HEK293 (cell line): Measurements from ENCODE around the gene ARSB.

ENCODE experiments used
- CTCF ChIA-PET: fragments of 350-600 bp; formaldehyde crosslinking; extraction: SDS; loops from one replicate; lab custom pipeline; 2021; ENCODE audit warnings: antibody characterized with exemption; lab: Yijun Ruan, JAX
- POLR2A ChIA-PET: fragments of 300-600 bp; formaldehyde crosslinking; extraction: SDS; loops from one replicate; lab custom pipeline; 2020; ENCODE audit warnings: antibody characterized with exemption, inconsistent platforms; lab: Yijun Ruan, JAX
- H3K27ac ChIP-seq: fragments of 200-500 bp; sonication (Bioruptor generic); 2 replicates; pipeline ENCODE4 v1.5.1; 2014; ENCODE audit warnings: low read depth, low read length, control low read depth, inconsistent platforms; ENCODE audit errors: extremely low read depth
- H3K36me3 ChIP-seq, 2 experiments: fragments of 200-500 bp in 1 of 2; sonication (Bioruptor generic) in 1 of 2; 1 replicate in 1 of 2; 2 replicates in 1 of 2; pipeline ENCODE4 v1.5.1; 2014 to 2017; ENCODE audit warnings: inconsistent platforms in 2 of 2, low read length in 2 of 2; ENCODE audit not compliant: control insufficient read depth in 2 of 2, insufficient read depth in 1 of 2
- H3K4me1 ChIP-seq: fragments of 200-500 bp; sonication (Bioruptor generic); 2 replicates; pipeline ENCODE4 v1.5.1; 2014; ENCODE audit warnings: mild to moderate bottlenecking, low read length, inconsistent platforms; ENCODE audit not compliant: control insufficient read depth, insufficient read depth
- H3K4me3 ChIP-seq: 2 replicates; pipeline ENCODE4 v1.5.1; 2011; ENCODE audit warnings: low read depth, mild to moderate bottlenecking, control low read depth, low read length, moderate library complexity
- H3K9me3 ChIP-seq: fragments of 200-500 bp; sonication (Bioruptor generic); 2 replicates; pipeline ENCODE4 v1.5.1; 2014; ENCODE audit warnings: low read depth, low read length, inconsistent platforms; ENCODE audit not compliant: control insufficient read depth, insufficient read depth
- KLF10 ChIP-seq: fragments of 450-650 bp; IDR thresholded peaks from 2 replicates; pipeline ENCODE4 v1.5.1; 2018; ENCODE audit warnings: missing biosample characterization, mild to moderate bottlenecking, missing genetic modification characterization
- WT1 ChIP-seq: fragments of 450-650 bp; formaldehyde crosslinking; IDR thresholded peaks from 2 replicates; pipeline ENCODE4 v1.5.1; 2016; ENCODE audit warnings: missing biosample characterization, missing genetic modification characterization
- ZBTB10 ChIP-seq: fragments of 450-650 bp; formaldehyde crosslinking; IDR thresholded peaks from 2 replicates; pipeline ENCODE4 v1.5.1; 2016; ENCODE audit warnings: missing biosample characterization, missing genetic modification characterization
- ZNF112 ChIP-seq: fragments of 450-650 bp; formaldehyde crosslinking; IDR thresholded peaks from 2 replicates; pipeline ENCODE4 v1.5.0; 2017; ENCODE audit warnings: missing biosample characterization, missing genetic modification characterization
- ZNF121 ChIP-seq: fragments of 450-650 bp; formaldehyde crosslinking; IDR thresholded peaks from 2 replicates; pipeline ENCODE4 v1.5.1; 2016; ENCODE audit warnings: missing biosample characterization, missing genetic modification characterization
- ZNF157 ChIP-seq: fragments of 450-650 bp; formaldehyde crosslinking; IDR thresholded peaks from 2 replicates; pipeline ENCODE4 v1.5.1; 2016; ENCODE audit warnings: missing biosample characterization, missing genetic modification characterization
- ZNF211 ChIP-seq: fragments of 450-650 bp; formaldehyde crosslinking; IDR thresholded peaks from 2 replicates; pipeline ENCODE4 v1.5.1; 2016; ENCODE audit warnings: low read depth, missing biosample characterization, missing genetic modification characterization
- ZNF354C ChIP-seq: fragments of 450-650 bp; formaldehyde crosslinking; IDR thresholded peaks from 2 replicates; pipeline ENCODE4 v1.5.1; 2016; ENCODE audit warnings: missing biosample characterization, missing genetic modification characterization, low read depth, borderline replicate concordance
- ZNF510 ChIP-seq: fragments of 450-650 bp; formaldehyde crosslinking; IDR thresholded peaks from 2 replicates; pipeline ENCODE4 v1.5.1; 2018; ENCODE audit warnings: mild to moderate bottlenecking, missing genetic modification characterization, missing biosample characterization; ENCODE audit not compliant: insufficient replicate concordance
- ZNF555 ChIP-seq: fragments of 450-650 bp; formaldehyde crosslinking; conservative IDR thresholded peaks from 2 replicates; pipeline ENCODE4 v1.5.1; 2017; ENCODE audit warnings: missing biosample characterization, mild to moderate bottlenecking, missing genetic modification characterization, inconsistent platforms
- ZNF560 ChIP-seq: fragments of 450-650 bp; formaldehyde crosslinking; IDR thresholded peaks from 2 replicates; pipeline ENCODE4 v1.5.1; 2017; ENCODE audit warnings: missing biosample characterization, missing genetic modification characterization, borderline replicate concordance
- ZNF624 ChIP-seq: fragments of 450-650 bp; formaldehyde crosslinking; IDR thresholded peaks from 2 replicates; pipeline ENCODE4 v1.5.1; 2017; ENCODE audit warnings: missing biosample characterization, missing genetic modification characterization
- ZNF704 ChIP-seq: fragments of 450-650 bp; formaldehyde crosslinking; IDR thresholded peaks from 2 replicates; pipeline ENCODE4 v1.5.1; 2016; ENCODE audit warnings: missing biosample characterization, missing genetic modification characterization
- TF ChIP-seq, protein P1 (sequence below): fragments of 450-650 bp; formaldehyde crosslinking; IDR thresholded peaks from 2 replicates; pipeline ENCODE4 v1.5.1; 2016; ENCODE audit warnings: missing biosample characterization, missing genetic modification characterization
- TF ChIP-seq, protein P2 (sequence below): fragments of 450-650 bp; formaldehyde crosslinking; IDR thresholded peaks from 2 replicates; pipeline ENCODE4 v1.5.1; 2017; ENCODE audit warnings: missing biosample characterization, missing genetic modification characterization
- TF ChIP-seq, protein P3 (sequence below): fragments of 450-650 bp; formaldehyde crosslinking; IDR thresholded peaks from 2 replicates; pipeline ENCODE4; 2016; ENCODE audit warnings: missing biosample characterization, missing genetic modification characterization

Gene ARSB

DNA sequence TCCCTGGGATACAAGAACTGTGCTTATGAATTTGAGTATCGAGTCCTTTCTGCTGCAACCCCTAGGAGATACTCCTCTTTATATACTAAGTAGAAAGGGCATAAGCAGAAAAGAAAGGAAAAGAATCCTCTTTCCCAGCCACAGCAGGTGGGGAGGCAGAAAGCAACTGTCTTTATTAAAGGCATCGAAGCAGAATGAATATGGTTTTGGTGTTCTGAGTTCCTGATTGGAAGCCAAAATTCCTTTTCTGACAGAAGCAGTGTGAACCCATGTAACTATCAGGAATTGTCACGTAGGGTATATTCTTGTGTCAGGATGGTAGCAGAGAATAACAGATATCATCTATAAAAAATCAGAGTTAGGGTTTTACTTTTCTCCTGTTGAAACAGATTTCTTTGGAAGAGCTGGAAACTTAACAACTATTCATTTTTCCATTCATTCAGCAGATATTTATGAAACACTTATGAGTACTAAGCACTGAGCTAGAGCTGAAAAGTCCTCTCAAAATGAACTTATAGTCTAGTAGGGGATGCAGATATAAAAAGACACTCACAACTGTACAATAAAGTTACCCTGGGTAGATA is 240.1 kb downstream of the ARSB start:
- ChIA-PET CTCF (interaction anchor here (0.7 kb wide), 1 partner anchor 10 kb away, joined by 3 read pairs; no protein-coding TSS in a partner anchor), POLR2A (no interaction called here)
- Histone ChIP-seq H3K27ac (no peak overlapping the region), H3K36me3 (no peaks in the 10 kb centered on the region), H3K4me3 (no peak overlapping the region), H3K4me1 (no peaks in the 10 kb centered on the region), H3K9me3 (no peaks in the 10 kb centered on the region)
- TF ChIP-seq KLF10 (tag by site-specific recombination) (no peak), ZBTB10 (tag by site-specific recombination) (no peak), ZNF555 (tag by site-specific recombination) (no peak), ZNF354C (tag by site-specific recombination) (no peak), WT1 (no peak), ZNF510 (tag by site-specific recombination) (no peak), ZNF560 (tag by site-specific recombination) (no peak), ZNF157 (tag by site-specific recombination) (no peak)
- TF ChIP-seq, protein P1, sequence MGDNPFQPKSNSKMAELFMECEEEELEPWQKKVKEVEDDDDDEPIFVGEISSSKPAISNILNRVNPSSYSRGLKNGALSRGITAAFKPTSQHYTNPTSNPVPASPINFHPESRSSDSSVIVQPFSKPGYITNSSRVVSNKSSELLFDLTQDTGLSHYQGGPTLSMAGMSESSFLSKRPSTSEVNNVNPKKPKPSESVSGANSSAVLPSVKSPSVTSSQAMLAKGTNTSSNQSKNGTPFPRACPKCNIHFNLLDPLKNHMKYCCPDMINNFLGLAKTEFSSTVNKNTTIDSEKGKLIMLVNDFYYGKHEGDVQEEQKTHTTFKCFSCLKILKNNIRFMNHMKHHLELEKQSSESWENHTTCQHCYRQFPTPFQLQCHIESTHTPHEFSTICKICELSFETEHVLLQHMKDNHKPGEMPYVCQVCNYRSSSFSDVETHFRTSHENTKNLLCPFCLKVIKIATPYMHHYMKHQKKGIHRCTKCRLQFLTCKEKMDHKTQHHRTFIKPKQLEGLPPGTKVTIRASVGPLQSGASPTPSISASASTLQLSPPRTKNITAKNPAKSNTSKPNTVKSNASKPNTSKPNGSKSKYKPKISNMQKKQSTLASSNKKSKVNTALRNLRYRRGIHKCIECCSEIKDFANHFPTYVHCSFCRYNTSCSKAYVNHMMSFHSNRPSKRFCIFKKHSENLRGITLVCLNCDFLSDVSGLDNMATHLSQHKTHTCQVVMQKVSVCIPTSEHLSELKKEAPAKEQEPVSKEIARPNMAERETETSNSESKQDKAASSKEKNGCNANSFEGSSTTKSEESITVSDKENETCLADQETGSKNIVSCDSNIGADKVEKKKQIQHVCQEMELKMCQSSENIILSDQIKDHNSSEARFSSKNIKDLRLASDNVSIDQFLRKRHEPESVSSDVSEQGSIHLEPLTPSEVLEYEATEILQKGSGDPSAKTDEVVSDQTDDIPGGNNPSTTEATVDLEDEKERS (tag by site-specific recombination) = no peak
- TF ChIP-seq, protein P2, sequence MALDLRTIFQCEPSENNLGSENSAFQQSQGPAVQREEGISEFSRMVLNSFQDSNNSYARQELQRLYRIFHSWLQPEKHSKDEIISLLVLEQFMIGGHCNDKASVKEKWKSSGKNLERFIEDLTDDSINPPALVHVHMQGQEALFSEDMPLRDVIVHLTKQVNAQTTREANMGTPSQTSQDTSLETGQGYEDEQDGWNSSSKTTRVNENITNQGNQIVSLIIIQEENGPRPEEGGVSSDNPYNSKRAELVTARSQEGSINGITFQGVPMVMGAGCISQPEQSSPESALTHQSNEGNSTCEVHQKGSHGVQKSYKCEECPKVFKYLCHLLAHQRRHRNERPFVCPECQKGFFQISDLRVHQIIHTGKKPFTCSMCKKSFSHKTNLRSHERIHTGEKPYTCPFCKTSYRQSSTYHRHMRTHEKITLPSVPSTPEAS (tag by site-specific recombination) = no peak

DNA sequence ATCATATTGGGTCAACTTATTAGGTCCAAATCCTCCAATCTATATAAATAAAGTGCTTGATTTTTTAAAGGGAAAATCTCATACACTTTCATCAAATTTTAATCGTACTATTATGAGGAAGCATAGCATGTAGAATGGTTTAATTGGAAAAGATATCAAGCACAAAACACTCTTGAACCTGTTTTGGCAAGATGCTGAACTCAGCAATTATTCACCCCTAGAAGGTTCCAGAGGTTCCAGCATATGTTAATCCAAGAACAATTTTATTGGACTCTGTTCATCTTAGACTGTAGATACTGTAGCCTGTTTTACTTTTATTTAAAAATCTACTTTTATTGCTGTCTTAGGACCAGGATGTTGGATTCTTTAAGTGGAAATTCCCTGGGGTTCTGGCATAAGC is 244.1 kb downstream of the ARSB start:
- Histone ChIP-seq H3K36me3 (no peaks in the 10 kb centered on the region), H3K4me3 (no peak overlapping the region), H3K27ac (no peak overlapping the region), H3K9me3 (no peaks in the 10 kb centered on the region), H3K4me1 (no peaks in the 10 kb centered on the region)
- ChIA-PET POLR2A (no interaction called here), CTCF (no interaction called here)
- no peak for TF ChIP-seq ZNF211
- no peak for TF ChIP-seq ZNF704
- no peak for TF ChIP-seq ZNF510 (tag by site-specific recombination)
- no peak for TF ChIP-seq ZNF624 (tag by site-specific recombination)
- TF ChIP-seq, protein P3, sequence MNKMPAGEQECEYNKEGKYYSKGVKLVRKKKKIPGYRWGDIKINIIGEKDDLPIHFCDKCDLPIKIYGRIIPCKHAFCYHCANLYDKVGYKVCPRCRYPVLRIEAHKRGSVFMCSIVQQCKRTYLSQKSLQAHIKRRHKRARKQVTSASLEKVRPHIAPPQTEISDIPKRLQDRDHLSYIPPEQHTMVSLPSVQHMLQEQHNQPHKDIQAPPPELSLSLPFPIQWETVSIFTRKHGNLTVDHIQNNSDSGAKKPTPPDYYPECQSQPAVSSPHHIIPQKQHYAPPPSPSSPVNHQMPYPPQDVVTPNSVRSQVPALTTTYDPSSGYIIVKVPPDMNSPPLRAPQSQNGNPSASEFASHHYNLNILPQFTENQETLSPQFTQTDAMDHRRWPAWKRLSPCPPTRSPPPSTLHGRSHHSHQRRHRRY (tag by site-specific recombination) = no peak
- no peak for TF ChIP-seq ZNF121 (tag by site-specific recombination)
- no peak for TF ChIP-seq ZNF112 (tag by site-specific recombination)
